ENCODE results near the gene ZNF711. TPM values are rescaled to one million over a fixed set of nuclear protein-coding genes. Genes with fewer than 3 reads are reported as not detected.

Gene ZNF711
- total RNA-seq, 2 donors from 2014 or later: 0.16 to 0.32 TPM

Other genes with a start within 250 kb of the ZNF711 start
- 10 to 100 TPM; 14.8 to 18.2 TPM for gene APOOL, start 240.1 kb upstream of the ZNF711 start, total RNA-seq
- gene SATL1, start 212 bp upstream of the ZNF711 start, total RNA-seq: not detected
- gene POF1B, start 135.7 kb downstream of the ZNF711 start, total RNA-seq: under 1 TPM; 0.24 to 0.61 TPM